ENCODE data around the gene SLC41A1. TPM values are rescaled to one million over a fixed set of nuclear protein-coding genes. Genes with fewer than 3 reads are reported as not detected.
"Not testable (repeated sequence)": the region's sequence is repeated elsewhere in the genome, so short reads cannot be mapped to it uniquely, and the experiment has no call there.

SLC41A1 gene
- total RNA-seq, 1 donor from 2014 or later, result 16.8 TPM

DNA sequence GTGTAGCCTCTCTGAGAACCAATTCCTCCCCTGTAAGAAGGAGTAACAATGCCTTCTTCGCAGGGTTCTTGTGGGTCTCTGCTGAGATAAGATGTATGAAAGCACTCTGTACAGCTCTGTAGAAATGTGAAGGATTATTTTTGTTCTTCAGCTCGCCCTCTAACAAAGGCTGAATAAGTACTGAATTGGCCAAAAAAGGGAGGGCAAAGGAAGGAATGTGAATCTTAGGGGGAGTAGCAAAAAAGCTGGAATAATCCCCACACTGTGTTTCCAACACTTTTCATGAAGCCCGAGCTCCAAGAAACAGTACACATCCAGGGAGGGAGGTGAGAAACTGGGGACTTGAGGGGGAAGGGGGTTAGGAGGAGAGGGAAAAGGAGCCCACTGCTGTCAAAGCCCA lies 14.0 kb upstream of the SLC41A1 start:
- H3K9me3 Mint-ChIP-seq (ENCODE audit: low read depth), result peaks cover 5% of the 10 kb centered on the region
- peaks cover 8% of the 10 kb centered on the region for H3K4me1 Mint-ChIP-seq (ENCODE audit: low read depth)
- DNase-seq (ENCODE audit: low spot score, unreplicated experiment), result no peak
- no peak overlapping the region for H3K27ac Mint-ChIP-seq
- H3K27me3 Mint-ChIP-seq, result peaks cover 6% of the 10 kb centered on the region
- no peak overlapping the region for H3K4me3 Mint-ChIP-seq (ENCODE audit: low read depth)
- TF ChIP-seq, protein P1, sequence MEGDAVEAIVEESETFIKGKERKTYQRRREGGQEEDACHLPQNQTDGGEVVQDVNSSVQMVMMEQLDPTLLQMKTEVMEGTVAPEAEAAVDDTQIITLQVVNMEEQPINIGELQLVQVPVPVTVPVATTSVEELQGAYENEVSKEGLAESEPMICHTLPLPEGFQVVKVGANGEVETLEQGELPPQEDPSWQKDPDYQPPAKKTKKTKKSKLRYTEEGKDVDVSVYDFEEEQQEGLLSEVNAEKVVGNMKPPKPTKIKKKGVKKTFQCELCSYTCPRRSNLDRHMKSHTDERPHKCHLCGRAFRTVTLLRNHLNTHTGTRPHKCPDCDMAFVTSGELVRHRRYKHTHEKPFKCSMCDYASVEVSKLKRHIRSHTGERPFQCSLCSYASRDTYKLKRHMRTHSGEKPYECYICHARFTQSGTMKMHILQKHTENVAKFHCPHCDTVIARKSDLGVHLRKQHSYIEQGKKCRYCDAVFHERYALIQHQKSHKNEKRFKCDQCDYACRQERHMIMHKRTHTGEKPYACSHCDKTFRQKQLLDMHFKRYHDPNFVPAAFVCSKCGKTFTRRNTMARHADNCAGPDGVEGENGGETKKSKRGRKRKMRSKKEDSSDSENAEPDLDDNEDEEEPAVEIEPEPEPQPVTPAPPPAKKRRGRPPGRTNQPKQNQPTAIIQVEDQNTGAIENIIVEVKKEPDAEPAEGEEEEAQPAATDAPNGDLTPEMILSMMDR (IDR thresholded peaks at IDR 0.05; ENCODE audit: unreplicated experiment), result no peak
- H3K36me3 Mint-ChIP-seq (ENCODE audit: insufficient read depth), result no peaks in the 10 kb centered on the region

DNA sequence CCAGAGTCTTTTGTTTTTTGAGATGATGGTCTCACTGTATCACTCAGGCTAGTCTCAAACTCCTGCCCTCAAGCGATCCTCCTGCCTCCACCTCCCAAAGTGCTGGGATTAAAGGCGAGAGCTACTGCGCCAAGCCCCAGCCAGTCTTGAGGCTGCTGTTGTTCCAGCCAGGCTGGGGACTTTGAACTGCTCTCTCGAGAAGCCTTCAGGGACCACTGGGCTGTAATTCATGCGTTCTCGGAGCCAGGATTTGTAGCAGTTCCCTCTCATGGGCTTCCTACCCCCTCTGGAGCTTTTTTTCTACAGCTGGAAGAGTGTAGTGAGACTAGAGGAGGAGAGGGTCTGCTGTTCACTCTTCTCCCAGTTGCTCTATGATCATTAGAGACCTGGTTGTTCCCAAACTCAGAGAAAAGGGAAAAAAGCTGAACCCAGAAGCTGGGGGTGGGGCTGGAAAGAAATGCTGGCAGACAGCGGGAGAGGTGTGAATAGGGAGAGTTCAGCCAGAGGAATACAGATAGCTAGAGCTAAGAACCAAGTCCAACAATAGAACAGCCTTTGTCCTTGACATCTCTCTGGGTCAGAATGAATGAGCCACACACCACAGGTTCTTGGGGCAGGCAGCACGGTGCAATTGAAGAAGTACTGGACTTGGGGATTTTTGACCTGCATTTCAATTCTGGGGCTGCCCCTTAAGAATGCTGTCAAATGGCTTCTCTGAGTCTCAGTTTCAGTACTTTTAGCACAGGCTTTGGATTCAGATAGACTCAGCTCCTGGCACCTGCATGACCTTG lies 13.2 kb upstream of the SLC41A1 start:
- no peak for DNase-seq (ENCODE audit: low spot score, unreplicated experiment)
- Mint-ChIP-seq H3K4me1 (ENCODE audit: low read depth) (peaks cover 8% of the 10 kb centered on the region), H3K9me3 (ENCODE audit: low read depth) (peaks cover 5% of the 10 kb centered on the region), H3K36me3 (ENCODE audit: insufficient read depth) (no peaks in the 10 kb centered on the region), H3K27me3 (peaks cover 6% of the 10 kb centered on the region), H3K27ac (no peak overlapping the region), H3K4me3 (ENCODE audit: low read depth) (no peak overlapping the region)
- TF ChIP-seq, protein P1 (IDR thresholded peaks at IDR 0.05; ENCODE audit: unreplicated experiment), result no peak

DNA sequence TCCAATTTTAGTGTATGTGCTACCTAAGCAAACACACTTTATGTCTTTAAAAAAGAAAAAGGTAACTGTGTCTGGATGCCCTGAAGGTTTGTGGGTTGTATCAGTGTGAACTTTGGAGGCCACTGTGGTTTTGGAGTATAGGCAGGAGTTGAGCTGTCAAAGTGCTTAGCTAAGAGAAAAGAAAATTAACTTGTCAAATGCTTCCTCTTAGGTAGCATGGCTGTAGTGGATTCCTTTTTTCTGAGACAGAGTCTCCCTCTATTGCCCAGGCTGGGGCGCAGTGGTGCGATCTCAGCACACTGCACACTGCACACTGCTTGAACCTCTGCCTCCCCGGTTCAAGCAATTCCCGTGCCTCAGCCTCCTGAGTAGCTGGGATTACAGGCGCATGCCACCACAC lies 11.2 kb upstream of the SLC41A1 start:
- Mint-ChIP-seq H3K27ac (no peak overlapping the region), H3K4me3 (ENCODE audit: low read depth) (no peak overlapping the region), H3K9me3 (ENCODE audit: low read depth) (peaks cover 5% of the 10 kb centered on the region), H3K27me3 (peaks cover 6% of the 10 kb centered on the region), H3K36me3 (ENCODE audit: insufficient read depth) (no peaks in the 10 kb centered on the region), H3K4me1 (ENCODE audit: low read depth) (peaks cover 8% of the 10 kb centered on the region)
- no peak for DNase-seq (ENCODE audit: low spot score, unreplicated experiment)
- TF ChIP-seq, protein P1 (IDR thresholded peaks at IDR 0.05; ENCODE audit: unreplicated experiment), result no peak

DNA sequence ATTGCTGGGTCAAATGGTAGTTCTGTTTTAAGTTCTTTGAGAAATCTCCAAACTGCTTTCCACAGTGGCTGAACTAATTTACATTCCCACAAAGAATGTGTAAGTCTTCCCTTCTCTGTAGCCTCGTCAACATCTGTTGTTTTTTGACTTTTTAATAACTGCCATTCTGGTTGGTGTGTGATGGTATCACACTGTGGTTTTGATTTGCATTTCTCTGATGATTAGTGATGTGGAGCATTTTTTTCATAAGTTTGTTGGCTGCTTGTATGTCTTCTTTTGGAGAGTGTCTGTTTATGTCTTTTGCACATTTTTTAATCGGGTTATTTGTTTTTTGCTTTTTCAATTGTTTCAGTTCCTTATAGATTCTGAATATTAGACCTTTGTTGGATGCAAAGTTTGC lies 10.3 kb upstream of the SLC41A1 start:
- not testable (repeated sequence) for H3K27ac Mint-ChIP-seq, H3K27me3 Mint-ChIP-seq

DNA sequence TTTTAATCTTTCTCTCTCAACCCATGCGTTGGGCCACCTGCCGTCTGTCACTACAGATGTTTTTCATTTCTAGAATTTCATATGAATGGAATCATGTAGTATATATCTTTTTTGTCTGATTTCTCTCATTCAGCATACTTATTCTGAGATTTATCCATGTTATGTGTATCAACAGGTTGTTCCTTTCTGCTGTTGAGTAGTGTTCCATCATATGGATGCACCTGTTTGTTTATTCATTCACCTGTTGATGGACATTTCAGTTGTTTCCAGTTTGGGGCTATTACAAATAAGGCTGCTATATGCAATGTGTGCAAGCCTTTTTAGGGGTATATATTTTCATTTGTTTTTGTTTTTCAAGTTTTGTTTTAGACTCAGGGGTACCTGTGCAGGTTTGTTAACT lies 9.4 kb upstream of the SLC41A1 start:
- peaks cover 8% of the 10 kb centered on the region for H3K4me1 Mint-ChIP-seq (ENCODE audit: low read depth)
- H3K27me3 Mint-ChIP-seq, result peaks cover 6% of the 10 kb centered on the region
- TF ChIP-seq, protein P1 (IDR thresholded peaks at IDR 0.05; ENCODE audit: unreplicated experiment), result no peak

More for the DNA sequence above, 10.3 kb upstream of the SLC41A1 start:
- not testable (repeated sequence) for H3K9me3 Mint-ChIP-seq (ENCODE audit: low read depth); H3K4me3 Mint-ChIP-seq (ENCODE audit: low read depth); DNase-seq (ENCODE audit: low spot score, unreplicated experiment); H3K36me3 Mint-ChIP-seq (ENCODE audit: insufficient read depth); H3K4me1 Mint-ChIP-seq (ENCODE audit: low read depth)

DNA sequence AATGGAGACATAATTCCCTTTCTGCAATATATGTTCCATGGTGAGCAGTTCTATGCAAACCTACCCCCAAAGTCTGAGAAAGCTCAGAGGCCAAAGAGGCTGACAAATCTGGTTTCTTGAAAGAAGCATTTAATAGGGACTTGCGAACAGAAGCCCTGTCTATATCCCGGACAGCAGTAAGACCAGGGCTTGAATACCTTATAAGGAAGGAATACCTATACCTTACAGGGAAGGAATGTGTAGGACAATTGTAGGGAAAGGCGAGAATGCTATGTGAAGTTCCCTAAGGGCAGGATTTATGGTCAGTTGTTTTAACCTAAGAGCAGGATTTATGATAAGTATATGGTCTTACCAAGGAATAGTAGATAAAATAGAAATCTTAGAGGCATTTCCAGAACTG lies 5.0 kb upstream of the SLC41A1 start:
- no peak overlapping the region for H3K27ac Mint-ChIP-seq
- no peaks in the 10 kb centered on the region for H3K36me3 Mint-ChIP-seq (ENCODE audit: insufficient read depth)
- H3K4me1 Mint-ChIP-seq (ENCODE audit: low read depth), result peaks cover 12% of the 10 kb centered on the region
- H3K4me3 Mint-ChIP-seq (ENCODE audit: low read depth), result no peak overlapping the region
- no peak for DNase-seq (ENCODE audit: low spot score, unreplicated experiment)
- TF ChIP-seq, protein P1 (IDR thresholded peaks at IDR 0.05; ENCODE audit: unreplicated experiment), result no peak
- H3K27me3 Mint-ChIP-seq, result no peaks in the 10 kb centered on the region
- no peaks in the 10 kb centered on the region for H3K9me3 Mint-ChIP-seq (ENCODE audit: low read depth)

More for the DNA sequence above, 9.4 kb upstream of the SLC41A1 start:
- no peak overlapping the region for H3K27ac Mint-ChIP-seq
- DNase-seq (ENCODE audit: low spot score, unreplicated experiment), result no peak
- H3K36me3 Mint-ChIP-seq (ENCODE audit: insufficient read depth), result no peaks in the 10 kb centered on the region
- peaks cover 5% of the 10 kb centered on the region for H3K9me3 Mint-ChIP-seq (ENCODE audit: low read depth)
- no peak overlapping the region for H3K4me3 Mint-ChIP-seq (ENCODE audit: low read depth)

Measured in progenitor cell of endocrine pancreas (in vitro differentiated cells).